K562 (cell line): ENCODE results near the gene TRIAP1. TPM values are rescaled to one million over a fixed set of nuclear protein-coding genes. Genes with fewer than 3 reads are reported as not detected.

ENCODE experiments used
- ATAC-seq: fragments of 200-7000 bp; cut with Tn5 transposase; 3 replicates; pipeline ENCODE4 v1.9.1; 2020; ENCODE audit warnings: moderate library complexity
- BruUV-seq: library from RNA; stranded (reverse); fragments of 400-500 nt; replicated peaks from 2 replicates; lab custom pipeline; 2021; lab: Mats Ljungman, UMichigan
- CTCF ChIA-PET: fragments of 300-600 bp; formaldehyde crosslinking; extraction: SDS; loops from one replicate; lab custom pipeline; 2021; ENCODE audit warnings: low intra/inter-chr PET ratio; lab: Yijun Ruan, JAX
- POLR2A ChIA-PET: fragments of 300-600, 350-650 bp; sonication (Branson Sonifier 250); formaldehyde crosslinking; extraction: SDS; loops from one replicate; lab custom pipeline; 2021; ENCODE audit warnings: antibody characterized with exemption, inconsistent platforms; lab: Yijun Ruan, JAX
- DNase-seq, 4 experiments: peaks; one replicate each; pipeline versions ENCODE4 v3.0.0 to v3.0.0-alpha.2; 2011 to 2018; ENCODE audit warnings: low spot score in 3 of 4, mixed read lengths in 3 of 4; ENCODE audit errors: extremely low read depth in 1 of 4
- FAIRE-seq: peaks from 2 replicates; lab custom pipeline; 2011; peaks lifted over from hg19 to GRCh38; lab: Jason Lieb, UNC
- H2AFZ ChIP-seq: 2 replicates; pipeline ENCODE4 v1.6.0; 2011; ENCODE audit warnings: low read depth, low read length, control low read depth, inconsistent platforms
- H3K27ac ChIP-seq: fragments of 200-600 bp; 3 replicates; pipeline ENCODE4 v1.8.0; 2011; ENCODE audit warnings: low read depth, mild to moderate bottlenecking, control low read depth, inconsistent platforms, low read length, moderate library complexity, mixed read lengths; ENCODE audit errors: extremely low read depth
- H3K27me3 ChIP-seq, 2 experiments: fragments of 300-600 bp in 1 of 2; 2 replicates in 1 of 2; 3 replicates in 1 of 2; pipeline versions ENCODE4 v1.6.0 to v1.8.0; 2011; ENCODE audit warnings: inconsistent platforms in 2 of 2, low read length in 2 of 2, mild to moderate bottlenecking in 1 of 2, mixed read lengths in 1 of 2, moderate library complexity in 1 of 2; ENCODE audit not compliant: control insufficient read depth in 2 of 2, insufficient read depth in 2 of 2
- H3K36me3 ChIP-seq: fragments of 300-600 bp; 3 replicates; pipeline ENCODE4 v1.8.0; 2011; ENCODE audit warnings: mild to moderate bottlenecking, low read length, inconsistent platforms; ENCODE audit not compliant: control insufficient read depth, insufficient read depth
- H3K4me1 ChIP-seq, 2 experiments: fragments of 200-600 bp in 1 of 2; replicated peaks in 1 of 2; 2 replicates in 1 of 2; 3 replicates in 1 of 2; pipeline versions ENCODE4 v1.5.1 to v1.8.0; 2011; ENCODE audit warnings: inconsistent platforms in 2 of 2, low read length in 2 of 2, mild to moderate bottlenecking in 1 of 2, mixed read lengths in 1 of 2, moderate library complexity in 1 of 2; ENCODE audit not compliant: control insufficient read depth in 2 of 2, insufficient read depth in 2 of 2
- H3K4me2 ChIP-seq: 2 replicates; pipeline ENCODE4 v1.6.1; 2011; ENCODE audit warnings: low read length, control low read depth, inconsistent platforms, mixed read lengths; ENCODE audit not compliant: insufficient read depth
- H3K4me3 ChIP-seq: fragments of 200-600 bp; sonication (generic), shearing (Covaris generic); 2 replicates; pipeline ENCODE4 v1.5.1; 2016; ENCODE audit warnings: control low read depth, inconsistent platforms
- H3K79me2 ChIP-seq: fragments of 200-600 bp; 3 replicates; pipeline ENCODE4 v1.8.0; 2011; ENCODE audit warnings: low read length, inconsistent platforms; ENCODE audit not compliant: control insufficient read depth, insufficient read depth
- H3K9ac ChIP-seq, 2 experiments: 2 replicates each; pipeline versions ENCODE4 v1.6.0 to v1.6.1; 2011; ENCODE audit warnings: low read depth in 2 of 2, low read length in 2 of 2, control low read depth in 1 of 2, inconsistent platforms in 1 of 2, mild to moderate bottlenecking in 1 of 2, mixed read lengths in 1 of 2; ENCODE audit not compliant: insufficient read depth in 1 of 2
- H3K9me1 ChIP-seq: one replicate; pipeline ENCODE4 v1.6.0; 2011; ENCODE audit warnings: inconsistent platforms, mild to moderate bottlenecking, low read length, moderate library complexity; ENCODE audit not compliant: control insufficient read depth, insufficient read depth
- H3K9me3 ChIP-seq: replicated peaks from 2 replicates; pipeline ENCODE4 v1.5.1; 2011; ENCODE audit warnings: low read depth, low read length, inconsistent platforms; ENCODE audit not compliant: control insufficient read depth, insufficient read depth
- H4K20me1 ChIP-seq: replicated peaks from 2 replicates; pipeline ENCODE4 v1.6.1; 2011; ENCODE audit warnings: low read length, inconsistent platforms, mixed read lengths; ENCODE audit not compliant: control insufficient read depth, insufficient read depth
- BRF1 ChIP-seq: IDR thresholded peaks from 3 replicates; pipeline ENCODE4 v1.6.1; 2011; ENCODE audit warnings: borderline replicate concordance, mild to moderate bottlenecking; ENCODE audit not compliant: insufficient read length; ENCODE audit errors: extremely low read depth
- GTF2A2 ChIP-seq: IDR thresholded peaks from 2 replicates; pipeline ENCODE4 v1.6.1; 2016; ENCODE audit warnings: mild to moderate bottlenecking, missing genetic modification characterization, missing compliant biosample characterization
- HDGF ChIP-seq: fragments of 450-650 bp; IDR thresholded peaks from 2 replicates; pipeline ENCODE4 v1.6.1; 2016
- JUN ChIP-seq, 2 experiments: sonication (generic) in 1 of 2; formaldehyde crosslinking in 1 of 2; IDR thresholded peaks; 2 replicates each; pipeline versions ENCODE4 v1.6.1 to v1.8.0; 2012 to 2022; ENCODE audit warnings: borderline replicate concordance in 2 of 2, mild to moderate bottlenecking in 2 of 2, improper control_type of control experiment in 1 of 2, low read depth in 1 of 2, low read length in 1 of 2, missing genetic modification reagents in 1 of 2
- MAFF ChIP-seq: IDR thresholded peaks from 2 replicates; pipeline ENCODE4 v1.6.1; 2012; ENCODE audit warnings: low read length, improper control_type of control experiment
- PCBP2 ChIP-seq: fragments of 200-400 bp; formaldehyde crosslinking; IDR thresholded peaks from 2 replicates; pipeline ENCODE4 v1.6.1; 2018; ENCODE audit warnings: low read length, low read depth, mild to moderate bottlenecking, moderate library complexity; ENCODE audit not compliant: poor library complexity, severe bottlenecking
- XRCC5 ChIP-seq: fragments of 200-400 bp; formaldehyde crosslinking; IDR thresholded peaks from 2 replicates; pipeline ENCODE4 v1.6.1; 2017; ENCODE audit warnings: low read depth, mild to moderate bottlenecking, low read length
- ZFPM2 ChIP-seq: fragments of 250-450 bp; sonication (Bioruptor Pico); IDR thresholded peaks from 2 replicates; pipeline ENCODE4 v1.5.1; 2022; ENCODE audit warnings: mild to moderate bottlenecking
- ZKSCAN3 ChIP-seq: fragments of 250-450 bp; sonication (Bioruptor Pico); IDR thresholded peaks from 2 replicates; pipeline ENCODE4 v1.4.0; 2020
- ZNF263 ChIP-seq: sonication (generic); formaldehyde crosslinking; IDR thresholded peaks from 2 replicates; pipeline ENCODE4 v1.8.0; 2022; ENCODE audit warnings: mild to moderate bottlenecking, missing genetic modification reagents, borderline replicate concordance
- ZNF699 ChIP-seq: fragments of 250-450 bp; sonication (Bioruptor Pico); IDR thresholded peaks from 2 replicates; pipeline ENCODE4 v1.8.0; 2021; ENCODE audit warnings: mild to moderate bottlenecking, moderate library complexity; ENCODE audit not compliant: insufficient replicate concordance
- ZNF75A ChIP-seq: fragments of 450-650 bp; formaldehyde crosslinking; IDR thresholded peaks from 2 replicates; pipeline ENCODE4 v1.4.0; 2020; ENCODE audit warnings: mild to moderate bottlenecking
- WGBS: fragments of 100-300 bp; shearing (Covaris generic); methylation state at CpG from one replicate; pipeline ENCODE4 v1.1.6; 2016; ENCODE audit warnings: low coverage, mixed read lengths; ENCODE audit not compliant: insufficient coverage; ENCODE audit errors: missing lambda C conversion rate; 5-methylcytosine and 5-hydroxymethylcytosine counted together
- in situ Hi-C: fragments of 300-500 bp; cut with MboI; formaldehyde crosslinking; loops from 4 replicates; pipeline ENCODE4 v1.15.0; 2018; ENCODE audit warnings: inconsistent platforms, mixed read lengths
- intact Hi-C: fragments of 100-400 bp; cut with micrococcal nuclease; formaldehyde crosslinking; loops from 2 replicates; pipeline ENCODE4 v1.14.2; 2022
- polyA plus RNA-seq, 8 experiments: library from polyadenylated mRNA; depleted of rRNA in 4 of 8; stranded (reverse) in 5 of 8; unstranded in 3 of 8; fragments of >200 nt; fragmentation: Nextera tagmentation in 2 of 8; fragmentation: Illumina TruSeq in 1 of 8; extraction: Ambion mirVana in 2 of 8; extraction: Trizol in 1 of 8; gene quantifications; 2 replicates each; pipeline versions ENCODE4 v1.2.1 to v1.2.3, GENCODE V29; 2011 to 2014; ENCODE audit warnings: inconsistent platforms in 1 of 8, missing spikeins in 1 of 8
- total RNA-seq, 7 experiments: library from RNA; depleted of rRNA in 6 of 7; stranded (reverse); fragments of >200 nt in 6 of 7; fragmentation: Illumina TruSeq in 2 of 7; extraction: Trizol in 2 of 7; gene quantifications; 2 replicates each; pipeline versions ENCODE4 v1.2.1 to v1.2.3, GENCODE V29; 2011 to 2021; ENCODE audit warnings: low replicate concordance in 1 of 7
- TF ChIP-seq, protein P1 (sequence below): fragments of 450-650 bp; formaldehyde crosslinking; IDR thresholded peaks from 2 replicates; pipeline ENCODE4 v1.4.0; 2022; ENCODE audit warnings: missing genetic modification characterization
- TF ChIP-seq, protein P2 (sequence below): sonication (generic); formaldehyde crosslinking; IDR thresholded peaks from 2 replicates; pipeline ENCODE4 v1.8.1; 2023; ENCODE audit warnings: mild to moderate bottlenecking, missing genetic modification reagents
- TF ChIP-seq, protein P3 (sequence below): fragments of 250-450 bp; sonication (Bioruptor Pico); IDR thresholded peaks from 2 replicates; pipeline ENCODE4 v1.5.0; 2021

TRIAP1 gene
- total and polyA plus RNA-seq, 9 of the 15 experiments (the other 6 are each of a cell fraction or from before 2014, with no cell fraction given), result 37.3 to 354 (median 65.4) TPM

DNA sequence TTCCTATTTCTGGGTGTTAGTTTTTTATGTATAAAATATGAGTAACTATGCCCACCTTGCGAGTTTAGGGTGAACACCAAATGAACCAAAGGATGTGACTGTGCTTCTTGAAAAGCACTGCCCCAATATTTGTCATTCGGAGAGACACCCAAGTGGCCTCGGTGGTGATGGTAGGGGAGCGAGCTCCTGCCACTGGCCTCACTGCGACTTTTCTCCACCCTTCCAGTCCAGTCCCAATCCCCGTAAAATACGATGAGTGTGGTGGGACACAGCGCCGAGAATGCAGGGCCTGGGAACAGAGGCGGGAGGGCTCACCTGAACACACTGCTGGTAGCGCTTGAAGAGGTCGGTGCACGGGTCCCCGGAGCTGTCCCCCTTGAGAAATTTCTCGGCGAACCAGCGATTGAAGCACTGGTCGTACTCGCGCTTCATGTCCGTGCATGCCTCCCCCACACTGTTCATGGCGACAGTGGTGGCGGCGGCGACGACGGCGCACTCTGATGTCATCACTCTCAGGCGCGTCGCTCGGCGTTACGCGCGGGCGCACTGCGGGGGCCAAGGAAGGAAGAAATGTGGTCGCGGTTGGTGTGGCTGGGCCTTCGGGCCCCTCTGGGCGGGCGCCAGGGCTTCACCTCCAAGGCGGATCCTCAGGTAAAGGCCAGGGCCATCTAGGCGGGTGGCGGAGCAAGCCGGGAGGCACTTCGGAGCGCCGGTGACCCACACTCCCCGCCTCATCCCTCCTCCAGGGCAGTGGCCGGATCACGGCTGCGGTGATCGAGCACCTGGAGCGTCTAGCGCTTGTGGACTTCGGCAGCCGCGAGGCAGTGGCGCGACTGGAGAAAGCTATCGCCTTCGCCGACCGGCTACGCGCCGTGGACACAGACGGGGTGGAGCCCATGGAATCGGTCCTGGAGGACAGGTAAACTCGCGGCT lies at the start of gene TRIAP1, which contains the start of gene GATC (continued):
- TF ChIP-seq, protein P1, sequence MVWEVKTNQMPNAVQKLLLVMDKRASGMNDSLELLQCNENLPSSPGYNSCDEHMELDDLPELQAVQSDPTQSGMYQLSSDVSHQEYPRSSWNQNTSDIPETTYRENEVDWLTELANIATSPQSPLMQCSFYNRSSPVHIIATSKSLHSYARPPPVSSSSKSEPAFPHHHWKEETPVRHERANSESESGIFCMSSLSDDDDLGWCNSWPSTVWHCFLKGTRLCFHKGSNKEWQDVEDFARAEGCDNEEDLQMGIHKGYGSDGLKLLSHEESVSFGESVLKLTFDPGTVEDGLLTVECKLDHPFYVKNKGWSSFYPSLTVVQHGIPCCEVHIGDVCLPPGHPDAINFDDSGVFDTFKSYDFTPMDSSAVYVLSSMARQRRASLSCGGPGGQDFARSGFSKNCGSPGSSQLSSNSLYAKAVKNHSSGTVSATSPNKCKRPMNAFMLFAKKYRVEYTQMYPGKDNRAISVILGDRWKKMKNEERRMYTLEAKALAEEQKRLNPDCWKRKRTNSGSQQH (CRISPR knock-in tag), result 0 out of 2 replicates have a peak, but pooled peaks have one; percentile 7
- no peak for TF ChIP-seq PCBP2
- TF ChIP-seq XRCC5, result no peak

DNA sequence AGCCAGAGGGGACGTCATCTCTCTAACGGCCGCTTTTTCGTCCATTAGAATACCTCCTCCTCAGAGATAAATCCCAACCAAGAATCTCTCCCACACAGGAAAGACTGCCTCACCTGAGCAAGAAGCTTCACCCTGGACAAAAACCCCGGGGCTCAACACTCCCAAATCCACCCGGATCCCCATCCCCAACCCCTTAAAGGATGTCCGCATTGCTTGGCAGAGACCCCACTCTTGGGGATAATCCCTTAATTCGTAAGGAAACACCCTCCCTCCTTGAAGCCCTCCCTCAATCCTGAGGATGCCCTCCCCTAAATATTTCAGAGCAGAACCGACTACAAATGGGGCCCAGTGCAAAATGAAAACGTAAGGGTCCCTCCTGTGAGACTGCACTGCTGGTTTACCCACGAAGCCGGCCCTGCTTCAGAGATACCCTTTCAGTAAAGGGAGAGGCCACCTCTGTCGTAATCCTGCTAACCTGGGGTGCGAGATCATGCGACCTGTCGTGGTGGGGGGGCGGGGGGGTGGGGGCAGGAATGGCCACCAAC lies 49.1 kb upstream of the TRIAP1 start:
- Histone ChIP-seq H3K27me3 (no peaks in the 10 kb centered on the region), H3K4me2 (peak overlapping the region; percentile 96), H2AFZ (peak overlapping the region; percentile 85), H3K4me3 (peak overlapping the region; percentile 97), H3K9me3 (0 out of 2 replicates have a peak, but pooled peaks cover 2% of the 10 kb centered on the region), H3K9me1 (no peaks in the 10 kb centered on the region), H4K20me1 (peaks cover 12% of the 10 kb centered on the region; the same call in 1 of the 2 replicates), H3K4me1 (peaks cover 2 to 15% of the 10 kb centered on the region in 2 experiments; a peak in 4 of 5 replicates), H3K36me3 (peaks cover 40% of the 10 kb centered on the region; the same call in 2 of the 3 replicates), H3K27ac (peak overlapping the region; percentile 54), H3K9ac (peak overlapping the region; percentile 77 to 88), H3K79me2 (peaks cover 43% of the 10 kb centered on the region)
- BruUV-seq, result no TSS peak
- DNase-seq (peak in 2 of 4 experiments; percentile 12 to 41), FAIRE-seq (no peak), ATAC-seq (peak; percentile 7)
- intact Hi-C loops (no loop called here), in situ Hi-C loops (no loop called here)
- POLR2A ChIA-PET, result interaction anchor here (0.6 to 2.3 kb wide), 17 partner anchors 8 to 294 kb away, joined by 3 to 14 read pairs (median 4); partner anchors contain the start of genes COQ5 and RPLP0
- WGBS, result 2% methylated on average over 15 of the region's 17 CpGs
- CTCF ChIA-PET, result no interaction called here
- no peak for TF ChIP-seq MAFF
- TF ChIP-seq GTF2A2, result no peak
- TF ChIP-seq ZNF75A (CRISPR knock-in tag), result no peak
- no peak for TF ChIP-seq ZNF699 (CRISPR knock-in tag)
- no peak for TF ChIP-seq ZFPM2 (CRISPR knock-in tag)
- 0 out of 2 replicates have a peak, but pooled peaks have one; percentile 25 for TF ChIP-seq HDGF
- TF ChIP-seq, protein P2, sequence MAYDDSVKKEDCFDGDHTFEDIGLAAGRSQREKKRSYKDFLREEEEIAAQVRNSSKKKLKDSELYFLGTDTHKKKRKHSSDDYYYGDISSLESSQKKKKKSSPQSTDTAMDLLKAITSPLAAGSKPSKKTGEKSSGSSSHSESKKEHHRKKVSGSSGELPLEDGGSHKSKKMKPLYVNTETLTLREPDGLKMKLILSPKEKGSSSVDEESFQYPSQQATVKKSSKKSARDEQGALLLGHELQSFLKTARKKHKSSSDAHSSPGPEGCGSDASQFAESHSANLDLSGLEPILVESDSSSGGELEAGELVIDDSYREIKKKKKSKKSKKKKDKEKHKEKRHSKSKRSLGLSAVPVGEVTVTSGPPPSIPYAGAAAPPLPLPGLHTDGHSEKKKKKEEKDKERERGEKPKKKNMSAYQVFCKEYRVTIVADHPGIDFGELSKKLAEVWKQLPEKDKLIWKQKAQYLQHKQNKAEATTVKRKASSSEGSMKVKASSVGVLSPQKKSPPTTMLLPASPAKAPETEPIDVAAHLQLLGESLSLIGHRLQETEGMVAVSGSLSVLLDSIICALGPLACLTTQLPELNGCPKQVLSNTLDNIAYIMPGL (CRISPR knock-in tag), result no peak
- no peak for TF ChIP-seq JUN (IDR thresholded peaks at IDR 0.05; ENCODE audit: borderline replicate concordance, low read depth, low read length)
- no peak for TF ChIP-seq JUN (CRISPR knock-in tag; IDR thresholded peaks at IDR 0.05; ENCODE audit: borderline replicate concordance)
- no peak for TF ChIP-seq ZNF263 (CRISPR knock-in tag)
- no peak for TF ChIP-seq ZKSCAN3 (CRISPR knock-in tag)
- TF ChIP-seq BRF1, result no peak
- TF ChIP-seq, protein P3, sequence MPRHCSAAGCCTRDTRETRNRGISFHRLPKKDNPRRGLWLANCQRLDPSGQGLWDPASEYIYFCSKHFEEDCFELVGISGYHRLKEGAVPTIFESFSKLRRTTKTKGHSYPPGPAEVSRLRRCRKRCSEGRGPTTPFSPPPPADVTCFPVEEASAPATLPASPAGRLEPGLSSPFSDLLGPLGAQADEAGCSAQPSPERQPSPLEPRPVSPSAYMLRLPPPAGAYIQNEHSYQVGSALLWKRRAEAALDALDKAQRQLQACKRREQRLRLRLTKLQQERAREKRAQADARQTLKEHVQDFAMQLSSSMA (CRISPR knock-in tag), result no peak
